ENCODE results near the gene SH2D7. TPM values are rescaled to one million over a fixed set of nuclear protein-coding genes. Genes with fewer than 3 reads are reported as not detected.

The SH2D7 gene
- total RNA-seq, 2 donors from 2014 or later = not detected

GRCh38 chr15:78073046-78073787, 19.1 kb upstream of the SH2D7 start:
- H3K4me3 ChIP-seq = no peak overlapping the region
- peak overlapping the region; percentile 4 to 54 for H3K27ac ChIP-seq
- no peaks in the 10 kb centered on the region for H3K27me3 ChIP-seq (replicated peaks; ENCODE audit: insufficient read depth)
- DNase-seq (ENCODE audit: low spot score) (no peak), ATAC-seq (ENCODE audit: insufficient number of reproducible peaks, low FRiP score, low read depth) (no peak)
- H3K36me3 ChIP-seq = no peaks in the 10 kb centered on the region
- TF ChIP-seq, protein P1, sequence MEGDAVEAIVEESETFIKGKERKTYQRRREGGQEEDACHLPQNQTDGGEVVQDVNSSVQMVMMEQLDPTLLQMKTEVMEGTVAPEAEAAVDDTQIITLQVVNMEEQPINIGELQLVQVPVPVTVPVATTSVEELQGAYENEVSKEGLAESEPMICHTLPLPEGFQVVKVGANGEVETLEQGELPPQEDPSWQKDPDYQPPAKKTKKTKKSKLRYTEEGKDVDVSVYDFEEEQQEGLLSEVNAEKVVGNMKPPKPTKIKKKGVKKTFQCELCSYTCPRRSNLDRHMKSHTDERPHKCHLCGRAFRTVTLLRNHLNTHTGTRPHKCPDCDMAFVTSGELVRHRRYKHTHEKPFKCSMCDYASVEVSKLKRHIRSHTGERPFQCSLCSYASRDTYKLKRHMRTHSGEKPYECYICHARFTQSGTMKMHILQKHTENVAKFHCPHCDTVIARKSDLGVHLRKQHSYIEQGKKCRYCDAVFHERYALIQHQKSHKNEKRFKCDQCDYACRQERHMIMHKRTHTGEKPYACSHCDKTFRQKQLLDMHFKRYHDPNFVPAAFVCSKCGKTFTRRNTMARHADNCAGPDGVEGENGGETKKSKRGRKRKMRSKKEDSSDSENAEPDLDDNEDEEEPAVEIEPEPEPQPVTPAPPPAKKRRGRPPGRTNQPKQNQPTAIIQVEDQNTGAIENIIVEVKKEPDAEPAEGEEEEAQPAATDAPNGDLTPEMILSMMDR (IDR thresholded peaks at IDR 0.05) = no peak
- H3K9me3 ChIP-seq = no peaks in the 10 kb centered on the region
- H3K4me1 ChIP-seq (ENCODE audit: control insufficient read depth in 1 of 2, low read depth in 2 of 2) = peaks cover 47 to 87% of the 10 kb centered on the region in 2 donors

DNA sequence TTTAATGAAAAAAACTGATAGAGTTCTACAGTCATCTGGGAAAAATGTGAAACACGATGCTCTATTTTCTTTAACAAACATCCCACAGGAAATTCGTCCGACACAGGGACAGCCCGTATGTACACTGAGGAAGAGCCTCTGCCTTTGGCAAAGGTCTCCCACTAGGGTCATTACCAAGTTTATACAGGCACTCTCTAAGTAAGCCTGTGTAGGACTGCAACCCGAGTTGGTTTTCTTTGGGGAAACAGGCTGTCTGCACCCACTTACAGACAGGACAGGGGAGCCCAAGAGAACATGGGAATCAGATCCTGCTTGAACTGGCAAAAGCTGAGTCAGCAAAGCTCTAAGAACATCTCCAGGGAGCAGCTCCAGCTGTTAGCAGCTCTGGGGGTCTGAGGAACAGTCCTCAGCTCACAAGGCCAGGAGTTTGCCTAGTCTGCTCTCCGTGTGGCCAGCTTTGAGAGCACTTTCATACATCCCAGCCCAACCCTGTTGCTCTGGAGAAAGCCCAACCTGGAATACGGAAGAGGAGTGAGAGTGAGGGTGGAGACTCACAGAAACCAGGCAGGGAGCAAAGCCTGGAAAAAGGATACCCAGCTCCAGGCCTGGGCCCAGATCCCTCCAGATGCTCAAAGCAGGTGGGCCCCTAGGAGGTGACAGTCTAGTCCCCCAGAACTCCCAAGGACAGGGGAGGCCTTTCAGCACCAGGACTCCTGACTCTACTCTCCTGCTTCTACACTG, 16.7 kb upstream of the SH2D7 start:
- Histone ChIP-seq H3K4me3 (peak overlapping the region; percentile 94), H3K27ac (peak overlapping the region; percentile 77 to 88), H3K9me3 (no peaks in the 10 kb centered on the region), H3K4me1 (ENCODE audit: control insufficient read depth in 1 of 2, low read depth in 2 of 2) (peaks cover 32 to 64% of the 10 kb centered on the region in 2 donors), H3K36me3 (no peaks in the 10 kb centered on the region), H3K27me3 (replicated peaks; ENCODE audit: insufficient read depth) (no peaks in the 10 kb centered on the region)
- ATAC-seq (ENCODE audit: insufficient number of reproducible peaks, low FRiP score, low read depth) (peak; percentile 77), DNase-seq (ENCODE audit: low spot score) (no peak)
- TF ChIP-seq, protein P1 (IDR thresholded peaks at IDR 0.05) = no peak

DNA sequence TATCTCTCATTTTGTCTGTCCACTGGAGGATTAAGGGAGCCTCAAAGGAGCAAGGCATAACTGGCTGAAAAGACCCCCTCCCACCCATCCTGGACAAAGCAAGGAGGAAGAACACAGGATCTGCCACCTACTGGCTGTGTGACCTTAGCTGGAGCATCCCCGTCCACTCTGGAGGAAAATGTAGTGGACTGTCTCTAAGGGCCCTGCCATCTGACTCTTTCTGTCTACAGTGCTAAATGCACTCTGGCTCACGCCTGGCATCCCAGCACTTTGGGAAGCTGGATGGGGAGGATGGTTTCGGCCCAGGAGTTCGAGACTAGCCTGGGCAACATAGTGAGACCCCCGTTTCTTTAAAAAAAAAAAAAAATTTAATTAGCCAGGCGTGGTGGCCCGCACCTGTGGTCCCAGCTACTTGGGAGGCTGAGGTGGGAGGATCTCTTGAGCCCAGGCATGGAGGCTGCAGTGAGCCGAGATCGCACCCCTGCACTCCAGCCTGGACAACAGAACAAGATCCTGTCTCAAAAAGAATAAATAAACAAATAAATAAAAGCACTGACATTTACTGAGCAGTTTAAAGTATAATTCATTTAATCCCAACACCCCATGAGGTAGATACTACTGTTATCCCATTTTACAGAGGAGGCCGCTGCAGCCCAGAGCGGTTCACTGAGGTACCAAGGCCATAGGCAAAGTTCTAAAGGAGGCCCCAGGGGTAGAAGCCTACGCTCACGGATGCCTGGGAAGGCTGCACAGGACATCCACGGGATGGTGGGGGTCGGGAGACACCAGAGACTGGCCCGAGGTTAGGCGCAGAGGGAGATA, 15.9 kb upstream of the SH2D7 start:
- ATAC-seq (ENCODE audit: insufficient number of reproducible peaks, low FRiP score, low read depth) (no peak), DNase-seq (ENCODE audit: low spot score) (no peak)
- peak overlapping the region; percentile 94 for H3K4me3 ChIP-seq
- peaks cover 25 to 57% of the 10 kb centered on the region in 2 donors for H3K4me1 ChIP-seq (ENCODE audit: control insufficient read depth in 1 of 2, low read depth in 2 of 2)
- H3K27me3 ChIP-seq (replicated peaks; ENCODE audit: insufficient read depth) = no peaks in the 10 kb centered on the region
- TF ChIP-seq, protein P1 (IDR thresholded peaks at IDR 0.05) = no peak
- H3K36me3 ChIP-seq = no peaks in the 10 kb centered on the region
- H3K27ac ChIP-seq = peak overlapping the region; percentile 77 to 88
- H3K9me3 ChIP-seq = no peaks in the 10 kb centered on the region

DNA sequence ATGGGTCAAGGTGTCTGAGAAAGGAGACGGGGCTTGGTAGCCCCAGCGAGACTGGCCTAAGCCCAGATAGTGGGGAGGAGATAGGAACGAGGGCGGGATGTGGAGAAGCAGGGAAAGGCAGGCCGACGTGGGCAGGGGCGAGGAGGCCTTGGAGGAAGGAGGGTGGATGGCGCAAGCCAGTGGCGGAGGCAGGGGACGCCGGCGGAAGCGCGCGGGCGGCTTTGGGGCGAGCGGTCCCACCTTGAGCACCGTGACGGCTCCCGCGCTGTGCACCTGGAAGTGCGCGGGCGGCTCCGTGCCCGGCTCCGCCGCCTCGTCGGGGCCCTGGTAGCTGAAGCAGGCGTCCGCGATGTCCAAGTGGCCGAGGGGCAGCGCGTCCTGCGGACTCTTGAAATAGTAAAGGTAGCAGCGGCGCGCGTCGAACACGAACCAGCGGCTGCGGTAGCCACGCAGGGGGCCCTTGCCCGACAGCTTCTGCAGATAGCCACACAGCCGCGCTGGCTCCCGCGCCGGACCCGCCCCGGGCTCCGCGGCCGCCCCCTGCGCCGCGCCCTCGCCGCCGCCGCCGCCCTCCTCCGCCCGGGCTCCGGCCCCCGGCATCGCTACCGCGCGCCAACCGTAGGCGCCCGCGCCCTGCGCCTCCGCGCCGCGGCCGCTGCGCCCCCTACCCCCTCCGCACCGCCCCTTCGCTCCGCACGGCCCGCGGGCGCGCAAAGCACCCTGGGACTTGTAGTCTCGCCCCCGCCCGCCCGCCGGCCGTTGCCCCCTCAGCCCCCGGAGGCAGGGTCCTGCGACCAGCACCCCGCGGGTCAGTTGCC, 15.1 kb upstream of the SH2D7 start, which contains the start of gene TBC1D2B:
Gene TBC1D2B (minus strand): TSS at position 659 of the 818 bp plus-strand sequence. CDS start 59 bp downstream, at position 600.
- H3K27me3 ChIP-seq (replicated peaks; ENCODE audit: insufficient read depth) = no peaks in the 10 kb centered on the region
- H3K9me3 ChIP-seq = no peaks in the 10 kb centered on the region
- no peaks in the 10 kb centered on the region for H3K36me3 ChIP-seq
- peaks cover 19 to 48% of the 10 kb centered on the region in 2 donors for H3K4me1 ChIP-seq (ENCODE audit: control insufficient read depth in 1 of 2, low read depth in 2 of 2)
- TF ChIP-seq, protein P1 (IDR thresholded peaks at IDR 0.05) = no peak
- H3K27ac ChIP-seq = peak within 1 kb of the TSS; percentile 77 to 88
- no peak for DNase-seq (ENCODE audit: low spot score)
- peak within 1 kb of the TSS; percentile 94 for H3K4me3 ChIP-seq
- no peak for ATAC-seq (ENCODE audit: insufficient number of reproducible peaks, low FRiP score, low read depth)

Data from thoracic aorta (tissue), 2 donors.